Activated T-cell treated with anti-CD3 and anti-CD28 coated beads, Interleukin-2, amount 50 U/mL, for 4 hours (primary cell): ENCODE measurements around the gene XPOT. TPM values are rescaled to one million over a fixed set of nuclear protein-coding genes. Genes with fewer than 3 reads are reported as not detected.
A peak's percentile ranks its signal among the peaks of the same experiment; 100 is the strongest.

Experiments used
- ATAC-seq, 2 donors: fragments of 200-7000 bp; cut with Tn5 transposase; one replicate each; pipeline ENCODE4 v1.10.0; 2021
- DNase-seq: peaks from one replicate; pipeline ENCODE4 v3.0.0-alpha.2; 2020
- H3K27me3 Mint-ChIP-seq: one replicate; pipeline ENCODE4 v1.8.0; 2021; ENCODE audit warnings: low read depth, mixed read lengths
- H3K36me3 Mint-ChIP-seq: one replicate; pipeline ENCODE4 v1.8.0; 2022; ENCODE audit warnings: mixed read lengths; ENCODE audit not compliant: insufficient read depth
- H3K4me1 Mint-ChIP-seq: one replicate; pipeline ENCODE4 v1.8.0; 2021; ENCODE audit warnings: low read depth, mixed read lengths
- H3K4me3 Mint-ChIP-seq: one replicate; pipeline ENCODE4 v1.8.0; 2021; ENCODE audit warnings: mild to moderate bottlenecking, moderate library complexity, mixed read lengths
- H3K9me3 Mint-ChIP-seq: one replicate; pipeline ENCODE4 v1.8.0; 2021; ENCODE audit warnings: mixed read lengths
- total RNA-seq, 3 donors: library from RNA; stranded (reverse); gene quantifications; one replicate each; pipeline ENCODE4 v1.2.1, GENCODE V29; 2021

XPOT gene
- total RNA-seq, 3 donors from 2014 or later, result 130 to 143 (median 132) TPM

- H3K9me3 Mint-ChIP-seq, result no peaks in the 10 kb centered on the region
- peak in 1 of 2 donors; percentile 20 for ATAC-seq
- no peaks in the 10 kb centered on the region for H3K27me3 Mint-ChIP-seq
- H3K36me3 Mint-ChIP-seq, result peaks cover 30% of the 10 kb centered on the region
- H3K4me3 Mint-ChIP-seq, result no peak overlapping the region
- no peak for DNase-seq
- H3K4me1 Mint-ChIP-seq, result peaks cover 36% of the 10 kb centered on the region
These were observed 42.1 kb downstream of the XPOT start for GRCh38 chr12:64446295-64446694.

GRCh38 chr12:64450057-64450640, 46.0 kb downstream of the XPOT start:
- no peaks in the 10 kb centered on the region for H3K27me3 Mint-ChIP-seq
- H3K4me3 Mint-ChIP-seq, result peak overlapping the region; percentile 92
- no peak for ATAC-seq
- H3K36me3 Mint-ChIP-seq, result peaks cover 12% of the 10 kb centered on the region
- no peaks in the 10 kb centered on the region for H3K9me3 Mint-ChIP-seq
- H3K4me1 Mint-ChIP-seq, result peaks cover 48% of the 10 kb centered on the region
- DNase-seq, result no peak

- no peaks in the 10 kb centered on the region for H3K27me3 Mint-ChIP-seq
- no peaks in the 10 kb centered on the region for H3K9me3 Mint-ChIP-seq
- peaks cover 51% of the 10 kb centered on the region for H3K4me1 Mint-ChIP-seq
- H3K4me3 Mint-ChIP-seq, result peak overlapping the region; percentile 92
- H3K36me3 Mint-ChIP-seq, result peaks cover 12% of the 10 kb centered on the region
- no peak for DNase-seq
- ATAC-seq, result no peak
These were observed 46.7 kb downstream of the XPOT start for GRCh38 chr12:64450711-64451486.

- ATAC-seq (peak; percentile 81 to 85), DNase-seq (peak; percentile 47)
- no peaks in the 10 kb centered on the region for H3K9me3 Mint-ChIP-seq
- H3K4me3 Mint-ChIP-seq, result peak within 1 kb of the TSS; percentile 92
- H3K36me3 Mint-ChIP-seq, result peaks cover 8% of the 10 kb centered on the region
- no peaks in the 10 kb centered on the region for H3K27me3 Mint-ChIP-seq
- H3K4me1 Mint-ChIP-seq, result peaks cover 49% of the 10 kb centered on the region
These were observed 47.7 kb downstream of the XPOT start, which contains the start of gene TBK1 for GRCh38 chr12:64451687-64452558. Gene TBK1, plus strand, starts transcription at chr12:64452120. Its CDS starts 3,751 bp downstream, at chr12:64455871.

- Mint-ChIP-seq H3K27me3 (no peaks in the 10 kb centered on the region), H3K4me1 (peaks cover 55% of the 10 kb centered on the region), H3K36me3 (peaks cover 16% of the 10 kb centered on the region), H3K9me3 (no peaks in the 10 kb centered on the region), H3K4me3 (peak overlapping the region; percentile 91)
- ATAC-seq (peak in 1 of 2 donors; percentile 10), DNase-seq (no peak)
These were observed 48.6 kb downstream of the XPOT start for GRCh38 chr12:64452559-64453329.

GRCh38 chr12:64455506-64455905, 51.3 kb downstream of the XPOT start:
- peaks cover 67% of the 10 kb centered on the region for H3K4me1 Mint-ChIP-seq
- H3K4me3 Mint-ChIP-seq, result no peak overlapping the region
- ATAC-seq, result no peak
- no peaks in the 10 kb centered on the region for H3K9me3 Mint-ChIP-seq
- no peak for DNase-seq
- no peaks in the 10 kb centered on the region for H3K27me3 Mint-ChIP-seq
- peaks cover 16% of the 10 kb centered on the region for H3K36me3 Mint-ChIP-seq

- no peak for DNase-seq
- H3K4me3 Mint-ChIP-seq, result peak overlapping the region; percentile 62
- H3K4me1 Mint-ChIP-seq, result peaks cover 61% of the 10 kb centered on the region
- no peak for ATAC-seq
- peaks cover 16% of the 10 kb centered on the region for H3K36me3 Mint-ChIP-seq
- H3K27me3 Mint-ChIP-seq, result no peaks in the 10 kb centered on the region
- H3K9me3 Mint-ChIP-seq, result no peaks in the 10 kb centered on the region
These were observed 51.9 kb downstream of the XPOT start for GRCh38 chr12:64456119-64456518.

GRCh38 chr12:64457032-64457431, 52.8 kb downstream of the XPOT start:
- ATAC-seq, result peak in 1 of 2 donors; percentile 27
- Mint-ChIP-seq H3K4me1 (peaks cover 54% of the 10 kb centered on the region), H3K4me3 (peak overlapping the region; percentile 36), H3K27me3 (no peaks in the 10 kb centered on the region), H3K9me3 (no peaks in the 10 kb centered on the region), H3K36me3 (peaks cover 19% of the 10 kb centered on the region)
- peak; percentile 37 for DNase-seq

GRCh38 chr12:64457466-64457865, 53.3 kb downstream of the XPOT start:
- peaks cover 21% of the 10 kb centered on the region for H3K36me3 Mint-ChIP-seq

GRCh38 chr12:64457923-64458322, 53.7 kb downstream of the XPOT start:
- Mint-ChIP-seq H3K36me3 (peaks cover 21% of the 10 kb centered on the region), H3K27me3 (no peaks in the 10 kb centered on the region), H3K4me3 (no peak overlapping the region), H3K4me1 (peaks cover 51% of the 10 kb centered on the region), H3K9me3 (no peaks in the 10 kb centered on the region)
- ATAC-seq, result no peak
- no peak for DNase-seq

More at GRCh38 chr12:64457466-64457865, 53.3 kb downstream of the XPOT start:
- Mint-ChIP-seq H3K4me3 (peak overlapping the region; percentile 36), H3K9me3 (no peaks in the 10 kb centered on the region), H3K27me3 (no peaks in the 10 kb centered on the region), H3K4me1 (peaks cover 54% of the 10 kb centered on the region)
- ATAC-seq, result peak in 1 of 2 donors; percentile 26
- no peak for DNase-seq

- Mint-ChIP-seq H3K4me1 (peaks cover 44% of the 10 kb centered on the region), H3K4me3 (peak overlapping the region; percentile 78), H3K9me3 (no peaks in the 10 kb centered on the region), H3K27me3 (no peaks in the 10 kb centered on the region), H3K36me3 (peaks cover 21% of the 10 kb centered on the region)
- DNase-seq (no peak), ATAC-seq (peak in 1 of 2 donors; percentile 33)
These were observed 55.3 kb downstream of the XPOT start for GRCh38 chr12:64459394-64459891.

- DNase-seq, result no peak
- H3K4me1 Mint-ChIP-seq, result peaks cover 27% of the 10 kb centered on the region
- H3K4me3 Mint-ChIP-seq, result no peak overlapping the region
- H3K27me3 Mint-ChIP-seq, result no peaks in the 10 kb centered on the region
- no peak for ATAC-seq
- H3K36me3 Mint-ChIP-seq, result peaks cover 25% of the 10 kb centered on the region
- no peaks in the 10 kb centered on the region for H3K9me3 Mint-ChIP-seq
These were observed 57.6 kb downstream of the XPOT start for GRCh38 chr12:64461634-64462414.

- H3K36me3 Mint-ChIP-seq, result peaks cover 33% of the 10 kb centered on the region
- no peak for DNase-seq
- no peak overlapping the region for H3K4me3 Mint-ChIP-seq
- no peaks in the 10 kb centered on the region for H3K4me1 Mint-ChIP-seq
- no peaks in the 10 kb centered on the region for H3K9me3 Mint-ChIP-seq
- no peaks in the 10 kb centered on the region for H3K27me3 Mint-ChIP-seq
- no peak for ATAC-seq
These were observed 62.0 kb downstream of the XPOT start for GRCh38 chr12:64466178-64466577.
